IMR-90 (cell line): ENCODE measurements around the gene TMTC2.

Experiments
- CEBPB ChIP-seq: IDR thresholded peaks from 2 replicates; pipeline ENCODE4 v1.6.1; 2012; ENCODE audit warnings: low read depth, low read length, improper control_type of control experiment
- MAZ ChIP-seq: IDR thresholded peaks from 2 replicates; pipeline ENCODE4 v1.6.1; 2012; ENCODE audit warnings: low read depth, mild to moderate bottlenecking, low read length, improper control_type of control experiment, moderate library complexity, borderline replicate concordance
- MXI1 ChIP-seq: IDR thresholded peaks from 2 replicates; pipeline ENCODE4 v1.6.1; 2012; ENCODE audit warnings: low read depth, mild to moderate bottlenecking, low read length, moderate library complexity, borderline replicate concordance
- POLR2A ChIP-seq: IDR thresholded peaks from 2 replicates; pipeline ENCODE4 v1.6.1; 2012; ENCODE audit warnings: mild to moderate bottlenecking, low read depth, low read length
- TF ChIP-seq, protein P1 (sequence below): conservative IDR thresholded peaks from 2 replicates; pipeline ENCODE4 v1.5.1; 2012; ENCODE audit warnings: mild to moderate bottlenecking, low read depth, low read length, improper control_type of control experiment

DNA sequence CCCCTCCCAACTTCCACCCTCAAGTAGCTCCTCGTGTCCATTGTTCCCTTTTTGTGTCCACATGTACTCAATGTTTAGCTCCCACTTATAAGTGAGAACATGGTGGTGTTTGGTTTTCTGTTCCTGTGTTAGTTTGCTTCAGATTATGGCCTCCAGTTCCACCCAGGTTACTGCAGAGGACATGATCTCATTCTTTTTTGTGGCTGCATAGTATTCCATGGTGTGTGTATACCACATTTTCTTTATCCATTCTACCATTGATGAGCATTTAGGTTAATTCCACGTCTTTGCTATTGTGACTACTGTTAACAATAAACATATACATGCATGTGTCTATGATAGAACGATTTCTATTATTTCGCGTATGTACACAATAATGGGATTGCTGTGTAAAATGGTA lies 362.6 kb downstream of the TMTC2 start:
- no peak for TF ChIP-seq POLR2A
- TF ChIP-seq CEBPB = no peak
- TF ChIP-seq, protein P1, sequence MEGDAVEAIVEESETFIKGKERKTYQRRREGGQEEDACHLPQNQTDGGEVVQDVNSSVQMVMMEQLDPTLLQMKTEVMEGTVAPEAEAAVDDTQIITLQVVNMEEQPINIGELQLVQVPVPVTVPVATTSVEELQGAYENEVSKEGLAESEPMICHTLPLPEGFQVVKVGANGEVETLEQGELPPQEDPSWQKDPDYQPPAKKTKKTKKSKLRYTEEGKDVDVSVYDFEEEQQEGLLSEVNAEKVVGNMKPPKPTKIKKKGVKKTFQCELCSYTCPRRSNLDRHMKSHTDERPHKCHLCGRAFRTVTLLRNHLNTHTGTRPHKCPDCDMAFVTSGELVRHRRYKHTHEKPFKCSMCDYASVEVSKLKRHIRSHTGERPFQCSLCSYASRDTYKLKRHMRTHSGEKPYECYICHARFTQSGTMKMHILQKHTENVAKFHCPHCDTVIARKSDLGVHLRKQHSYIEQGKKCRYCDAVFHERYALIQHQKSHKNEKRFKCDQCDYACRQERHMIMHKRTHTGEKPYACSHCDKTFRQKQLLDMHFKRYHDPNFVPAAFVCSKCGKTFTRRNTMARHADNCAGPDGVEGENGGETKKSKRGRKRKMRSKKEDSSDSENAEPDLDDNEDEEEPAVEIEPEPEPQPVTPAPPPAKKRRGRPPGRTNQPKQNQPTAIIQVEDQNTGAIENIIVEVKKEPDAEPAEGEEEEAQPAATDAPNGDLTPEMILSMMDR = no peak
- TF ChIP-seq MAZ = no peak
- TF ChIP-seq MXI1 = no peak
